Lower lobe of right lung (tissue), 2 donors: ENCODE results near the gene C12orf50. TPM values are rescaled to one million over a fixed set of nuclear protein-coding genes. Genes with fewer than 3 reads are reported as not detected.
A peak's percentile ranks its signal among the peaks of the same experiment; 100 is the strongest.
"Not testable (repeated sequence)": the region's sequence is repeated elsewhere in the genome, so short reads cannot be mapped to it uniquely, and the experiment has no call there.

Experiments
- ATAC-seq, 2 donors: fragments of 200-7000 bp; cut with Tn5 transposase; one replicate each; pipeline ENCODE4 v1.9.1; 2020 to 2022; ENCODE audit warnings: mild to moderate bottlenecking in 2 of 2, moderate library complexity in 2 of 2
- DNase-seq: peaks from one replicate; pipeline ENCODE4 v3.0.0-alpha.2; 2020
- H3K27ac ChIP-seq: fragments of 200-600 bp; one replicate; pipeline ENCODE4 v1.8.0; 2022
- H3K27me3 ChIP-seq: fragments of 200-600 bp; one replicate; pipeline ENCODE4 v1.8.0; 2022; ENCODE audit warnings: low read depth
- H3K36me3 ChIP-seq: fragments of 200-600 bp; one replicate; pipeline ENCODE4 v1.8.0; 2022; ENCODE audit warnings: mild to moderate bottlenecking
- H3K4me1 ChIP-seq: fragments of 200-600 bp; one replicate; pipeline ENCODE4 v1.8.0; 2022
- H3K4me3 ChIP-seq: fragments of 200-600 bp; one replicate; pipeline ENCODE4 v1.8.0; 2022; ENCODE audit warnings: mild to moderate bottlenecking
- H3K9me3 ChIP-seq: fragments of 200-600 bp; one replicate; pipeline ENCODE4 v1.8.0; 2022
- CTCF ChIP-seq: fragments of 200-600 bp; IDR thresholded peaks from one replicate; pipeline ENCODE4 v1.8.0; 2022; ENCODE audit warnings: antibody characterized with exemption, mild to moderate bottlenecking
- intact Hi-C: fragments of 100-400 bp; cut with DNase I; formaldehyde crosslinking; loops from one replicate; pipeline ENCODE4 v1.11.0; 2022
- total RNA-seq: library from RNA; stranded (reverse); fragmentation: NEBNext Ultra II Directional; extraction: Animal tissue kit (Norgen Biotek cat#: 25700); gene quantifications from one replicate; pipeline ENCODE4 v1.2.1, GENCODE V29; 2021
- donor health status: DM: no; HTN: yes; CAD: no; lungs with severe emphysema.

C12orf50 gene
- total RNA-seq, 1 donor from 2014 or later, result not detected

- no peaks in the 10 kb centered on the region for H3K27me3 ChIP-seq
- H3K36me3 ChIP-seq, result no peaks in the 10 kb centered on the region
- no peaks in the 10 kb centered on the region for H3K9me3 ChIP-seq
- H3K4me1 ChIP-seq, result peaks cover 20% of the 10 kb centered on the region
- H3K27ac ChIP-seq, result no peak overlapping the region
- DNase-seq (no peak), ATAC-seq (peak in 1 of 2 donors; percentile 21)
- peak overlapping the region; percentile 77 for H3K4me3 ChIP-seq
- no peak for TF ChIP-seq CTCF
- intact Hi-C loops, result no loop called here
Observed at GRCh38 chr12:88036353-88036965, 7.3 kb upstream of the C12orf50 start.

DNA sequence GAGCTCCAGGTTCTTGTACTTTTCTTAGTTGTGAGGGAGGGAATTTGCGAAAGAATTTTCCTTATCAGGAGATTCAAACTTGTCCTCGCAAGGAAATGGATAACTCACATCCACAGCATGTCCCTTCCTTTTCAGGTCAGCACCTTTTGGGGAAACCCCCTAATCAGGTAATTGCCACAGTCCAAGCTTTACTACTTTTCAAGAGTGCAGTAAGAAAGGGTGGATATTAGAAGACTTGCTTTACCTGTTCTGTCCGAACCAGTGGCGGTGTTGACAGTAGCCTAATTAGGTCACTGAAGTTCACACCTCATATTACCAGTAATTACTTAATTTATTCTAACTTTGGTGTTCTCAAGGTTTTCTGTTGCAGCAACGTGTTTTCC, 6.7 kb upstream of the C12orf50 start:
- Histone ChIP-seq H3K36me3 (no peaks in the 10 kb centered on the region), H3K4me1 (peaks cover 20% of the 10 kb centered on the region), H3K9me3 (no peaks in the 10 kb centered on the region), H3K4me3 (peak overlapping the region; percentile 77), H3K27me3 (no peaks in the 10 kb centered on the region), H3K27ac (peak overlapping the region; percentile 82)
- no peak for DNase-seq
- TF ChIP-seq CTCF, result no peak
- intact Hi-C loops, result no loop called here
- ATAC-seq, result peak; percentile 65 to 79

- peak overlapping the region; percentile 77 for H3K4me3 ChIP-seq
- H3K36me3 ChIP-seq, result no peaks in the 10 kb centered on the region
- H3K9me3 ChIP-seq, result no peaks in the 10 kb centered on the region
- H3K27me3 ChIP-seq, result no peaks in the 10 kb centered on the region
- intact Hi-C loops, result no loop called here
- H3K4me1 ChIP-seq, result peaks cover 16% of the 10 kb centered on the region
- DNase-seq, result peak; percentile 93
- ATAC-seq, result peak; percentile 99
- peak overlapping the region; percentile 82 for H3K27ac ChIP-seq
- no peak for TF ChIP-seq CTCF
Observed at GRCh38 chr12:88035271-88035906, 6.2 kb upstream of the C12orf50 start.

DNA sequence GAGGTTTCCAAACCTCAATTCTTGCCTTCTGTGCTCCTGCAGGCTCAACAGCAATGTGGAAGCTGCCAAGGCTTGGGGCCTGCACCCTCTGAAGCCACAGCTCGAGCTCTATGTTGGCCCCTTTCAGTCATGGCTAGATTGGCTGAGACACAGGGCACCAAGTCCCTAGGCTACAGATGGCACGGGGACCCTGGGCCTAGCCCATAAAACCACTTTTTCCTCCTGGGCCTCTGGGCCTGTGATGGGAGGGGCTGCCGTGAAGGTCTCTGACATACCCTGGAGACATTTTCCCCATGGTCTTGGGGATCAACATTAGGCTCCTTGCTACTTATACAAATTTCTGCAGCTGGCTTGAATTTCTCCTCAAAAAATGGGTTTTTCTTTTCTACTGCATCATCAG, 2.0 kb upstream of the C12orf50 start:
- ATAC-seq, H3K4me1 ChIP-seq, H3K27ac ChIP-seq, H3K4me3 ChIP-seq, intact Hi-C loops, DNase-seq, H3K9me3 ChIP-seq, H3K27me3 ChIP-seq, H3K36me3 ChIP-seq: not testable (repeated sequence)

- intact Hi-C loops, result no loop called here
- Histone ChIP-seq H3K4me1 (no peaks in the 10 kb centered on the region), H3K4me3 (no peak overlapping the region), H3K27me3 (no peaks in the 10 kb centered on the region), H3K36me3 (no peaks in the 10 kb centered on the region), H3K27ac (no peak overlapping the region), H3K9me3 (no peaks in the 10 kb centered on the region)
- TF ChIP-seq CTCF, result no peak
- DNase-seq (no peak), ATAC-seq (no peak)
Observed at GRCh38 chr12:88026196-88026595, 3.0 kb downstream of the C12orf50 start.

DNA sequence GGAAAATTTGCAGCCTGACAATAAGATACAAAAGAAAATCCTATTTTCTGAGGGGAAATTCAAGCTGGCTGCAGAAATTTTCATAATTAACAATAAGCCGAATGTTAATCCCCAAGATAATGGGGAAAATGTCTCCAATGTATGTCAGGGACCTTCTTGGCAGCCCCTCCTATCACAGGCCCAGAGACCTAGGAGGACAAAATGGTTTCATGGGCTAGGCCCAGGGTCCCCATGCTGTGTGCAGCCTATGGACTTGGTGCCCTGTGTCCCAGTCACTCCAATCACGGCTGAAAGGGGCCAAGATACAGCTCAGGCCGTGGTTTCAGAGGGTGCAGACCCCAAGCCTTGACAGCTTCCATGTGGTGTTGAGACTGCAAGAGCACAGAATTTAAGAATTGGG, 11.2 kb downstream of the C12orf50 start:
- no peak overlapping the region for H3K27ac ChIP-seq
- ATAC-seq (no peak), DNase-seq (no peak)
- H3K4me3 ChIP-seq, result no peak overlapping the region
- peaks cover 8% of the 10 kb centered on the region for H3K9me3 ChIP-seq
- H3K36me3 ChIP-seq, result no peaks in the 10 kb centered on the region
- no peaks in the 10 kb centered on the region for H3K4me1 ChIP-seq
- no peak for TF ChIP-seq CTCF
- H3K27me3 ChIP-seq, result no peaks in the 10 kb centered on the region
- intact Hi-C loops, result no loop called here
